Lung (tissue), 12 donors: ENCODE results near the gene RASAL3. TPM values are rescaled to one million over a fixed set of nuclear protein-coding genes. Genes with fewer than 3 reads are reported as not detected.

ENCODE experiments used
- ATAC-seq: fragments of 200-7000 bp; cut with Tn5 transposase; one replicate; pipeline ENCODE4 v1.9.1; 2020; ENCODE audit warnings: moderate number of reproducible peaks; ENCODE audit not compliant: insufficient read depth, low FRiP score
- DNase-seq, 3 donors: peaks; one replicate each; pipeline ENCODE4 v3.0.0-alpha.2; 2013 to 2017
- H3K27ac ChIP-seq, 2 donors: one replicate each; pipeline ENCODE4 v1.5.1; 2013; ENCODE audit warnings: mild to moderate bottlenecking in 2 of 2, moderate library complexity in 2 of 2, control low read depth in 1 of 2, inconsistent platforms in 1 of 2, low read depth in 1 of 2, low read length in 1 of 2
- H3K27me3 ChIP-seq, 3 donors: one replicate each; pipeline ENCODE4 v1.5.1; 2013; ENCODE audit warnings: low read length in 2 of 3; ENCODE audit not compliant: control insufficient read depth in 3 of 3, insufficient read depth in 3 of 3
- H3K36me3 ChIP-seq, 4 donors: one replicate each; pipeline ENCODE4 v1.5.1; 2013; ENCODE audit warnings: low read length in 4 of 4, mild to moderate bottlenecking in 1 of 4, moderate library complexity in 1 of 4; ENCODE audit not compliant: control insufficient read depth in 4 of 4, insufficient read depth in 4 of 4
- H3K4me1 ChIP-seq, 5 donors: one replicate each; pipeline ENCODE4 v1.5.1; 2013; ENCODE audit warnings: low read length in 5 of 5, mild to moderate bottlenecking in 2 of 5, moderate library complexity in 1 of 5; ENCODE audit not compliant: control insufficient read depth in 5 of 5, insufficient read depth in 5 of 5
- H3K4me3 ChIP-seq: one replicate; pipeline ENCODE4 v1.5.1; 2013; ENCODE audit warnings: mild to moderate bottlenecking, control low read depth, moderate library complexity
- H3K9ac ChIP-seq, 2 donors: one replicate each; pipeline ENCODE4 v1.5.1; 2013; ENCODE audit warnings: low read length in 2 of 2, control low read depth in 1 of 2; ENCODE audit not compliant: insufficient read depth in 1 of 2
- H3K9me3 ChIP-seq, 4 donors: one replicate each; pipeline ENCODE4 v1.5.1; 2013; ENCODE audit warnings: low read length in 3 of 4, mild to moderate bottlenecking in 1 of 4, moderate library complexity in 1 of 4; ENCODE audit not compliant: control insufficient read depth in 4 of 4, insufficient read depth in 3 of 4
- WGBS, 2 donors: extraction: QIAGEN DNeasy Blood & Tissue Kit; methylation state at CpG; one replicate each; pipeline ENCODE4 v1.1.7; 2013; 5-methylcytosine and 5-hydroxymethylcytosine counted together
- polyA plus RNA-seq, 2 donors: library from polyadenylated mRNA; stranded (reverse); fragments of 200-250 nt; gene quantifications; one replicate each; pipeline ENCODE4 v1.2.1, GENCODE V29; 2013
- total RNA-seq, 2 donors: library from RNA; depleted of rRNA in 1 of 2; stranded (reverse); fragments of >200 nt in 1 of 2; gene quantifications; one replicate each; pipeline ENCODE4 v1.2.1, GENCODE V29; 2014 to 2021
- TF ChIP-seq, protein P1 (sequence below): IDR thresholded peaks from 2 replicates; pipeline ENCODE4 v1.5.1; 2012; ENCODE audit warnings: mild to moderate bottlenecking; ENCODE audit errors: control extremely low read depth, extremely low read depth
- donor health status: control.
- donor health status: control.
- donor health status: Bipolar disorder and iron deficiency.
- donor health status: healthy.
- donor health status: DM: yes; HTN: yes; CAD: no.

The RASAL3 gene
- total and polyA plus RNA-seq, 4 donors = 4.6 to 18.2 (median 9.6) TPM

GRCh38 chr19:15436012-15436825, 28.1 kb downstream of the RASAL3 start:
- peaks cover 0 to 4% (median 0%) of the 10 kb centered on the region in 4 donors for H3K36me3 ChIP-seq
- no peak overlapping the region for H3K4me3 ChIP-seq
- no peaks in the 10 kb centered on the region for H3K27me3 ChIP-seq
- DNase-seq = no peak
- H3K9me3 ChIP-seq = no peaks in the 10 kb centered on the region
- ATAC-seq = no peak
- H3K27ac ChIP-seq = no peak overlapping the region
- WGBS, 2 donors = 91 to 95% methylated on average over 10 of the region's 10 CpGs
- TF ChIP-seq, protein P1, sequence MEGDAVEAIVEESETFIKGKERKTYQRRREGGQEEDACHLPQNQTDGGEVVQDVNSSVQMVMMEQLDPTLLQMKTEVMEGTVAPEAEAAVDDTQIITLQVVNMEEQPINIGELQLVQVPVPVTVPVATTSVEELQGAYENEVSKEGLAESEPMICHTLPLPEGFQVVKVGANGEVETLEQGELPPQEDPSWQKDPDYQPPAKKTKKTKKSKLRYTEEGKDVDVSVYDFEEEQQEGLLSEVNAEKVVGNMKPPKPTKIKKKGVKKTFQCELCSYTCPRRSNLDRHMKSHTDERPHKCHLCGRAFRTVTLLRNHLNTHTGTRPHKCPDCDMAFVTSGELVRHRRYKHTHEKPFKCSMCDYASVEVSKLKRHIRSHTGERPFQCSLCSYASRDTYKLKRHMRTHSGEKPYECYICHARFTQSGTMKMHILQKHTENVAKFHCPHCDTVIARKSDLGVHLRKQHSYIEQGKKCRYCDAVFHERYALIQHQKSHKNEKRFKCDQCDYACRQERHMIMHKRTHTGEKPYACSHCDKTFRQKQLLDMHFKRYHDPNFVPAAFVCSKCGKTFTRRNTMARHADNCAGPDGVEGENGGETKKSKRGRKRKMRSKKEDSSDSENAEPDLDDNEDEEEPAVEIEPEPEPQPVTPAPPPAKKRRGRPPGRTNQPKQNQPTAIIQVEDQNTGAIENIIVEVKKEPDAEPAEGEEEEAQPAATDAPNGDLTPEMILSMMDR = no peak
- H3K9ac ChIP-seq = no peak overlapping the region
- H3K4me1 ChIP-seq = peaks cover 0 to 7% (median 6%) of the 10 kb centered on the region in 5 donors

DNA sequence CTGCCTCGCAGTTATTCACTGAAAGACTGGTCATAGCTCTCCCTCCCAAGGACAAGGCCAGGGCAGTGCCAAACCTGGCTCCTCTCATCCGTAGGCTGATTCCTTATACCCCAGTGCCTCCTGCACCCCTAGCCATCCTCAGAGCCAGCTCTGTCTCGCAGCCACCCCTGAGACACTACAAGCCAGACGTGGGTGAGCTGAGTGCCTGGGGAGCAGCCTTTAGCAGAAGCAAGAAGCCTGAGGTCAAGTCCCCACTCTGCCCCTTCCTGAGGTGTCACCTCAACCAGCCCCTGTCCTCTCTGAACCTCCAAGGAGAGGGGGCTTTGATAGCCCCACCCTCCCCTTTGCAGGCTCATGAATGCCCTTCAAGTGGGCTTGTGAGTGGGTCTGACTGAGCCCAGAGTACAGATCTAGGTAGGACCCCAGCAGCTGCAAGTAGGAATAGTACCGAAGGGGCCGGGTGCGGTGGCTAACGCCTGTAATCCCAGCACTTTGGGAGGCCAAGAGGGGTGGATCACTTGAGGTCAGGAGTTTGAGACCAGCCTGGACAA, 30.8 kb downstream of the RASAL3 start:
- DNase-seq (no peak), ATAC-seq (no peak)
- Histone ChIP-seq H3K9ac (peak overlapping the region in 1 of 2 donors; percentile 4), H3K4me3 (no peak overlapping the region), H3K36me3 (peaks cover 0 to 12% (median 3%) of the 10 kb centered on the region in 4 donors), H3K9me3 (no peaks in the 10 kb centered on the region), H3K27ac (peak overlapping the region; percentile 38 to 68), H3K4me1 (peaks cover 0 to 17% (median 10%) of the 10 kb centered on the region in 5 donors), H3K27me3 (no peaks in the 10 kb centered on the region)
- WGBS, 2 donors = 58 to 62% methylated on average over 8 of the region's 8 CpGs
- TF ChIP-seq, protein P1 = no peak

GRCh38 chr19:15432629-15433518, 31.5 kb downstream of the RASAL3 start:
- DNase-seq = peak; percentile 89 to 96 (median 93)
- Histone ChIP-seq H3K4me1 (peaks cover 0 to 18% (median 10%) of the 10 kb centered on the region in 5 donors), H3K9me3 (no peaks in the 10 kb centered on the region), H3K36me3 (peaks cover 0 to 15% (median 3%) of the 10 kb centered on the region in 4 donors), H3K9ac (peak overlapping the region; percentile 4 to 17), H3K27me3 (no peaks in the 10 kb centered on the region), H3K4me3 (peak overlapping the region; percentile 64), H3K27ac (peak overlapping the region; percentile 92 to 97)
- TF ChIP-seq, protein P1 = no peak
- WGBS, 2 donors = 0% methylated on average over 49 to 75 of the region's 75 CpGs
- peak; percentile 93 for ATAC-seq
